ENCODE results near the gene RIPPLY2. TPM values are rescaled to one million over a fixed set of nuclear protein-coding genes. Genes with fewer than 3 reads are reported as not detected.

Gene RIPPLY2
- total and polyA plus RNA-seq, 7 donors = 0.59 TPM; not detected in 6

GRCh38 chr6:83901624-83902023 lies 48.5 kb downstream of the RIPPLY2 start:
- ATAC-seq = no peak
- Histone ChIP-seq H3K27ac (no peak overlapping the region), H3K4me3 (no peak overlapping the region), H3K27me3 (ENCODE audit: insufficient read depth in 3 of 3, low read length in 2 of 3) (no peaks in the 10 kb centered on the region), H3K36me3 (ENCODE audit: insufficient read depth in 1 of 2, low read depth in 1 of 2) (no peaks in the 10 kb centered on the region), H3K4me1 (no peaks in the 10 kb centered on the region), H3K9me3 (peaks cover 11% of the 10 kb centered on the region)
- DNase-seq = no peak
- intact Hi-C loops (cut with DNase I) = no loop called here
- no peak for TF ChIP-seq CTCF (IDR thresholded peaks at IDR 0.05)
- 87 to 100% (median 87%) methylated on average over 1 of the region's 1 CpG for WGBS, 3 donors

- WGBS, 3 donors = 87 to 94% (median 88%) methylated on average over 4 of the region's 4 CpGs
- intact Hi-C loops (cut with DNase I) = no loop called here
- H3K27me3 ChIP-seq (ENCODE audit: insufficient read depth in 3 of 3, low read length in 2 of 3) = no peaks in the 10 kb centered on the region
- TF ChIP-seq CTCF (IDR thresholded peaks at IDR 0.05) = no peak
- peaks cover 11% of the 10 kb centered on the region for H3K9me3 ChIP-seq
- H3K36me3 ChIP-seq (ENCODE audit: insufficient read depth in 1 of 2, low read depth in 1 of 2) = no peaks in the 10 kb centered on the region
- no peak for ATAC-seq
- no peaks in the 10 kb centered on the region for H3K4me1 ChIP-seq
- no peak for DNase-seq
- H3K4me3 ChIP-seq = no peak overlapping the region
- no peak overlapping the region for H3K27ac ChIP-seq
Measured at GRCh38 chr6:83904395-83904794, 51.2 kb downstream of the RIPPLY2 start.

GRCh38 chr6:83905648-83906047 lies 52.5 kb downstream of the RIPPLY2 start:
- DNase-seq (no peak), ATAC-seq (no peak)
- Histone ChIP-seq H3K36me3 (ENCODE audit: insufficient read depth in 1 of 2, low read depth in 1 of 2) (no peaks in the 10 kb centered on the region), H3K27ac (no peak overlapping the region), H3K9me3 (peaks cover 11% of the 10 kb centered on the region), H3K4me1 (no peaks in the 10 kb centered on the region), H3K27me3 (ENCODE audit: insufficient read depth in 3 of 3, low read length in 2 of 3) (no peaks in the 10 kb centered on the region), H3K4me3 (no peak overlapping the region)
- intact Hi-C loops (cut with DNase I) = no loop called here
- TF ChIP-seq CTCF (IDR thresholded peaks at IDR 0.05) = no peak
- 89 to 100% (median 98%) methylated on average over 4 of the region's 4 CpGs for WGBS, 3 donors

Other genes starting within 250 kb of the RIPPLY2 start
- under 1 TPM in 2 of 4 donors, not detected in 2; 0.51 to 0.81 TPM for gene SNAP91, start 144.3 kb upstream of the RIPPLY2 start, total RNA-seq
- gene SNAP91, start 144.3 kb upstream of the RIPPLY2 start, polyA plus RNA-seq = under 1 TPM in 1 of 3 donors, not detected in 2; 0.09 TPM
- gene CYB5R4, start 6.3 kb downstream of the RIPPLY2 start, total RNA-seq = 10 to 100 TPM in 3 of 4 donors, 1 to 10 TPM in 1; 9.3 to 15.1 (median 13.2) TPM
- 10 to 100 TPM in 2 of 3 donors, 1 to 10 TPM in 1; 6.1 to 20.3 (median 11.7) TPM for gene CYB5R4, start 6.3 kb downstream of the RIPPLY2 start, polyA plus RNA-seq
- gene MRAP2, start 180.4 kb downstream of the RIPPLY2 start, total RNA-seq = under 1 TPM in 3 of 4 donors, not detected in 1; 0.13 to 0.20 (median 0.16) TPM
- under 1 TPM; 0.04 to 0.42 (median 0.26) TPM for gene MRAP2, start 180.4 kb downstream of the RIPPLY2 start, polyA plus RNA-seq